Measurements from ENCODE around the gene REV3L.
A peak's percentile ranks its signal among the peaks of the same experiment; 100 is the strongest.
"Not testable (repeated sequence)": the region's sequence is repeated elsewhere in the genome, so short reads cannot be mapped to it uniquely, and the experiment has no call there.

Gene REV3L

DNA sequence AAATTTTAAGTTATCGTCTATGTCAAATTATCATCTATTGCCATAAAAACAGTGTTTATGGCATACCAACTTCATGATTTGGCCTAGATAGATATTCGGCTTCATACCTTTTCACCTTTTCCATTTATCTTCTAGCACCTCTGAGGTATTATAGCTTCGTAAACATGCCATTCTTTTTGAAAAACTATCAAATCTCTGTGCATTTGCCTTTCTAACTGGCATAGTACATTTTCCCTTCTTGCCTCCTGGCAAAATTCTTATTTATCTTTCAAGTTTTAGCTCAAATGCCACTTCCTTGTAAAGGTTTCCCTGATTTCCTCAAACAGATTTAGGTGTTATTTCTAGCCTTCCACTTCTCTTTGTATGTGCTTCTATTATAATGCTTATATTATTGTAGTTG, 7.0 kb upstream of the REV3L start:
- no peak for DNase-seq

- no peak for DNase-seq
Measured at GRCh38 chr6:111487661-111488060, 4.6 kb upstream of the REV3L start.

- DNase-seq = no peak
Measured at GRCh38 chr6:111486921-111487320, 3.9 kb upstream of the REV3L start.

GRCh38 chr6:111486475-111486874, 3.5 kb upstream of the REV3L start:
- DNase-seq = no peak

DNA sequence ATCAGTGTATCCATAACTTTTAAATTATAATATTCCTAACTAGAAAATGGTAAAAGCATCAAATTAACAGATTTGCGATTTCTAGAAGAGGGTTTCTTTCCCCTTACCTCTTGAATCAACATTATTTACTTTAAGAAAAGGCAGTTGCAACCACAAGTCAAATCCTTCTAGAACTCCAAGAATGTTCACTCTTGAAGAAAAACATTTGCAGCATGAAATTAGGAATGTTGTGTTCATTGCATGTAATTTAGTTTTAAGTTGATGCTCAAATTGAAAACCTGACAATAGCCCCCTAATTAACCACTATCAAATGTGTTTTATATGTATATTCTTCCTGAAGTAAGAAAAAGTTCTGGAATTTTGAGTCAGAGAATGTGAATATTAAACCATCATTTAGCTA, 2.3 kb upstream of the REV3L start:
- DNase-seq = no peak

GRCh38 chr6:111484633-111484930, 1.6 kb upstream of the REV3L start:
- DNase-seq = no peak

DNA sequence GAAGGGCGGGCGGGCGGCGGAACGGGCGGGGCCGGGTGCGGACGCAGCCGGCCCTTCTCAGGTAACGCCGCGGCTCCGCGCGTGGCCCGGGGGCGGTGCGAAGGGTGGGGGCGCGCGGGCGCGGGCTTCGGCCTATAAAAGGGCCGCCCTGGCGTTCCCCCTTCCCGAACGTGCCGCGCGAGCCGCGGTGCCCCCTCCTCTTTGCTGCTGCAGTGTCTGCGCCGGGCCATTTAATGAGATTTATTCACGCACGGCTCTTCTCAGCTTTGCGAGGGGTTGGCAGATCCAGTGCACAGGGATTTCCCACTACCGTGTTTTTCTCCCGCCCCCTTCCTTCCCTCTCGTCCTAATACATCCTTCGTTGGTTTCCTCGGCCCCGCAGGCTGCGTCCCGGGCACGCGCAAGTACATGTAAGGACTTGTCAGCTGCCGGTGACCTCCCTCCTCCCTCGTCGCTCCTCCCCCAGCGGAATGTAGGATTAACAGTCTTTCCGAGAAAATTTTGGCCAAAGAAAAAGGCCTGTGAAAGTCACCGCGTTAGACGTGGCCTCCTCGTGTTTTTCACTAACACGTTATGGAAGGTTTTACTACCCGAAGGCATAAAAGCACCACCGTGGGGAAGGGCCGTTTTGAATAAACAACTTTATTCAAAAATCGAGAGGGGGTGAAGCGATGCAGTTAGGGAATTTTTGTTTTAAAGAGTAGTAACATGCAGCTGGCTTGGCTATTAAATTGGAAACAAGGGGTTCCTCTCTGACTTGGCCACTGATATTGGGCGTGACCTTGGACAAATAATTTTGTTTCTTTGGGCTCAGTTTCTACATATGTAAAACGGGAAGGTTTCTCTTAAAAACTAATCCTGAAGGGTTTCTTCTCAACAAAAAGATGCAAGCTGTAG, 966 bp upstream of the REV3L start:
- peak; percentile 47 for DNase-seq

DNA sequence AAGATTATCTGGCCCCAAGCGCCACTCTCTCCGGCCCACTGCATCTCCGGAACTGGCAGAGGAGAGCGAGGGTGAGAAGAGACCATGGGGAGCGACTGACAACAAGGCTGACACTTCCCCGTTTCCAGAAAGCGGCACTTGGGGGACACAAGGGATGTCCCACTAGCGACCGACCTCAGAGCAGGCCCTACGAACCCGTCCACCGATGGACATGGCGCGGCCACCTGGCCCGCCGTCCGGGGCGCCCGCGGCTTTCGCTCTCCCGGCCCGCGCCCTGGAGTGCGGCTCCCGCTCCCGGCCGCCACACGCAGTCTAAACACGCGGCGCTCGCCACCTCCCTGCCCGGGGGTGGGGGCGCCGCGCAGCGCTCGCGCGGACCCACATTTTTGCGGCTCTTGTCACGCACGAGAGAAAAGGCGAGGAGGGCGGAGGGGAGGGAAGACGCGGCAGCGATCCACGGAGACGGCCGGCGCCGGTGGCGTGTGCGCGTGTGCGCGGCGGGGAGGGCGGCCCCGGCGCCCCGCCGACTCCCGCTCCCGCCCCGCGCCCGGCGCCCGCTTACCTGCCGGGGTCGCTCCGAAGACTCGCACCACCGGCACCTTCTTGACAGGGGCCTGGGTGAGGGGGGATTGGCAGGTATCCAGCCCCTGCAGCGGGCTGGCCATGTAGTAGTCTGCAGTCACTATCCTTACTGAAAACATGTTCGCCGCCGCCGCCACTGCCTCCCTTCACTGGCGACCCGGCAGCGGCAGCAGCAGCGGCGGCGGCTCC, 645 bp downstream of the REV3L start:
- DNase-seq = no peak

DNA sequence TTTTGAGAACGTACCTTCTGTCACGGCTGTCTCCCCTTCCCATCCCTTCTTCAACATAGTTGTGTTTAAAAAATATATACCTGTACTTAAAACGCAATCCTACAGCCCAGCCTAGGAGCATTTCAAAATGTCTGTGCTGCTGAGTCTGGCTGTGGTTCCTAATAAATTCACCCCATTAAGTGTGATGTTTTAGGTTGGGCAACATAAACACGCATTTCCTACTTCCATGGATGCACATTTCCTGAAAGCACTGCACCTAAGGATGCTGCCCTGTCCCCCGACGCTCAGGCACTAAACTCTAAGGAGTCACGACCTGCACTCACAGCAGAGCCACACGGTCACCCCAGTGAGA, 1.2 kb downstream of the REV3L start:
- DNase-seq = no peak

DNA sequence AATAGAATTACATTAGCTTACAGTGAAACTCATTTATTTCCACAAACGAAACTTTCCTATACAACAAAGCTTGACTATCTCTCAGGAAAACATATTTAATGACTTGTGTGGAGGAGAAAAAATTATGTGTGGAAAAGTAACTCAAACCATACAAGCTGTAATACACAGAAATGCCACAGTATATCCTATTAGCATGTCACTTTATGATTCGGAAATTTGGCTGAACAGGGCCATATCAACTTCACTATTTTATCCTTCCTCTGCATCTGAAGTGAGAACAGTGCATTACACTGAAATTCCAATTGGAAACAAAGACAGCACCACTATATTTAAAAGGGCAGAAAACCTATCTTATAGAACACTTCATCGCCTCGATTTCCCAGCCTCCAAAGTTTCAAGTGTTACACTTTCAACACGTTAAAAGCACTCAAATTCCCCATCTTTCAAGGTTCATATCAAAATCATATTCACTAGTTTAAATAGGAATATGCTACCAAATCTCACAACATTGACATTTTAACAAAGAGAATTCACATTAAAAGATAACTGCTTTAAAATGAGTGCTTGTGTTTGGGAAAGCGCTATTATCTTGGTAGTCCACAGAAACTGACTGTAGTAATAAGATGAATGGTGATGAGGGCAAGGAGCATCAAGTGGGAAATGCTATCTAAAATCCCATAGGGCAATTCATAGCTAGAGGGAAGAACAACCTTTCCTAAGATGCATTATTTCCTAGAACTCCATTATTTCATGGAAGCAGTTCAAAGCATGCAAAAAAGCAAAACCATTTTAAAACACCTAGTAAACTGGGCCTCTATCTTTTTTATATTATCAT, 1.8 kb downstream of the REV3L start:
- DNase-seq = no peak

- no peak for DNase-seq
Measured at GRCh38 chr6:111478749-111479148, 4.3 kb downstream of the REV3L start.

DNA sequence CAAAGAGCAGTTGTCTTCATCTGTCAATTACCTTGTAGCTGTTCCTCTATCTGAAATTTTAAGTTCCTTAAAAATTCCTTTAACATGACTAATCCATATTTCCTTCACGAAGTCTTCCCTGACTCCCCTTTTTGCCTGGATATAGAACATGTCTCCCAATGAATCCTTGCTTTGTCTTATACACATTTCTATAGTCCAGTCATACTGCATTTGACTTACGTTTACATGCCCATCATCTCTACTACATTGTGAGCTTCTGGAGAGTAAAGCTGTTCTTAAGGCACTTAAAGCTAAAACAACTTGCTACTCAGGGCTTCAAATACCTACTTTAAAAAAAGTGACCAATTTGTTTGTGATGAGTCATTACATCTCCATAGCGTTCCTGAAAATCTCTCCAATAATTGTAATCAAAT, 4.9 kb downstream of the REV3L start:
- DNase-seq = no peak

DNA sequence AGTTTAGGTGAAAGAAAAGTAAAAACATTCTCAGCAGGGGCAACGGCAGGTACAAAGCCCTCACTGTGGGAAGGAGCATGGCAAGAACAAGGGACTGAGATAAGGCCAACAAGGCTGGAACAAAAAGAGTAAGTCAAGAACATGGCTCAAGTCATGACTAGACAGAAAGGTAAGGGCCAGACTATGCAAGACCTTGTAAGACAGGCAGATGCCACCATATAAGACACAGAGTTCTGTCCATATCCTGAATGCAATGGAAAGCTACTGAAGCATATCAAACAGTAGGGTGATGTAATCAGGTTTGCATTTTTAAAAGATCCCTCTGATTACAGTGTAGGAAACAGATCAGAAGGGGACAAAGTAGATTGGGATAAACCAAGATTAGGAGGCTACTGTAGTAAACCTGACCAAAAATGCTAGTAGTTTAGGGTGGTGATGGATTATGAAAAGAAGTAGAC, 5.5 kb downstream of the REV3L start:
- no peak for DNase-seq

DNA sequence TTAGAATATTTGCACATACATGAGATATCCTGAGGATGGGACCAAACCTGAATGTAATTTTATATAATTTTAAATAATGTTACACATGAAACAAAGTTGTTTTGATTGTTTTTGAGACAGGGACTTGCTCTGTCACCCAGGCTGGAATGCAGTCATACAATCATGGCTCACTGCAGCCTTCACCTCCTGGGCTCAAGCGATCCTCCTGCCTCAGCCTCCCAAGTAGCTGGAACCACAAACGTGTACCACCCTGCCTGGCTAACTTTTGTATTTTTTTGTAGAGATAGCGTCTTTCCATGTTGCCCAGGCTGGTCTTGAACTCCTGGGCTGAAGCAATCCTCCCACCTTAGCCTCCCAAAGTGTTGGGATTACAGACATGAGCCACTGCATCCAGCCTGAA, 7.0 kb downstream of the REV3L start:
- not testable (repeated sequence) for DNase-seq

DNA sequence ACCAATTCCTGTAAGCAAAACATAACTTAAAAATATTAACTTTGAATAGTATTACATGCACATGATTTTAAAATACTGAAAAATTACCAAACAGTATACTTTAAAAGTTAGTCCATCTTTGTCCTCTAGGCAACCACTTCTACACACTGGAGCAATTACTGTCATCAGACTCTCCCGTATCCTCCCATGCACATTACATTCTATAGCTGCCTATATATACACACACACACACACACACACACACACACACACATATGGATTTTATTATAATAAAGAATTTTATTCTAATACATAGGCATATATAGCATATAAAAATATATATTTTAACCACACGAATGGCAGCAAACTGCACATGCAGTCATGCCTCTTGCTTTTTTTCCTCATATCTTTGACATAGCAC, 8.2 kb downstream of the REV3L start:
- no peak for DNase-seq

GRCh38 chr6:111474106-111474505, 8.9 kb downstream of the REV3L start:
- DNase-seq = no peak

GRCh38 chr6:111472933-111473435, 10.0 kb downstream of the REV3L start:
- no peak for DNase-seq

DNA sequence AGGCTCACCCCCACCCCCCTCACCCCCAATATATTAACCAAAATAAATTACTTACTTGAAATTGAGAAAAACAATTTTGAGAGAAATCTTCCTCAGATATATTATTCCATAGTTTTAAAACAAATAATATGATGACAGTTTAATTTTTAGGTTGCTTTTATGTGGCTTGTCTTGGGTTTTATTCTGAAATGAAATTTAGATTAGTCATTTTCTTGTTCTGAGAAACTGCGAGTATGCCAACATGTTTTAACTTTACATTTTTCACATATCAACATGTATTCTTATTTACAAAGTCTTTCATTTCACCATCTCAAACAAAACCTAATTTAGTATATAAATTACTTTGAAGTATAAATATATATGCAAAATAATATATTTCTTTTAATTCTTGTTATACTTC, 11.1 kb downstream of the REV3L start:
- DNase-seq = no peak

DNA sequence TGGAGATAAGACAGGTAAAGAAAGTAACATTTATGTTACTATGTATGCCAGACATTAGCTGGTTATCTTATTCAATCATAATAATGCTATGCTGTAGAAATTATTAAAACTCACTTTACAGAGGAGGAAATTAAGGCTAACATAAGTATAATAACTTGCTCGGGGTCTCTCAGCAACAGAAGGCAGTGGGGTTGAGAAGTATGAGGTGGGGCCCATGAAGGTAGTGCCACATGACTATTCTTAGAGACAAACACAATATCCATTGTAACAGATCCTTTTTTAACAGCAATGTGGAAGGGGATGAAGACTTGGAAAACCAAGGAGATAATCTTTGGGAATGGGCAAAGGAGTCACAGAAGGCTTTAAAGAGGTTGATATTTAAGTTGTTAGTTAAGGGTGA, 11.5 kb downstream of the REV3L start:
- no peak for DNase-seq

DNA sequence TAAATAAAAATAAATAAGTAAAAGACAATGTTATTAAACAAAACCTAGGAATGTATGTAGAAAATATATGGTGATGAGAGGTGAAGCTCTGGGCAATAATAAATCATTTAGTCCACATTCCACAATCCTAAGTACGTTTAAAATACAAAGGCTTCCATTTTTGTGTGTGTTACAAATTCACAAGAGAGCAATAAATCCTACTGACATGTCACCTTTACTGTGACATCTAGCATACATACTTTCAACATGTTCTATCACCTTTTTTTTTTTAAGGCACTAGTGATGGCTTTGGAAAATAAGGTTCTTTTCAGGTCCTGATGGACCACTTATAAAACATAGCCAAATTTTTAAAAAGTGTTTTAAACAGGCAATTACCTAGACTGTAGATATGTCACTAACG, 12.0 kb downstream of the REV3L start:
- no peak for DNase-seq

- no peak for DNase-seq
Measured at GRCh38 chr6:111469543-111469942, 13.5 kb downstream of the REV3L start.

DNA sequence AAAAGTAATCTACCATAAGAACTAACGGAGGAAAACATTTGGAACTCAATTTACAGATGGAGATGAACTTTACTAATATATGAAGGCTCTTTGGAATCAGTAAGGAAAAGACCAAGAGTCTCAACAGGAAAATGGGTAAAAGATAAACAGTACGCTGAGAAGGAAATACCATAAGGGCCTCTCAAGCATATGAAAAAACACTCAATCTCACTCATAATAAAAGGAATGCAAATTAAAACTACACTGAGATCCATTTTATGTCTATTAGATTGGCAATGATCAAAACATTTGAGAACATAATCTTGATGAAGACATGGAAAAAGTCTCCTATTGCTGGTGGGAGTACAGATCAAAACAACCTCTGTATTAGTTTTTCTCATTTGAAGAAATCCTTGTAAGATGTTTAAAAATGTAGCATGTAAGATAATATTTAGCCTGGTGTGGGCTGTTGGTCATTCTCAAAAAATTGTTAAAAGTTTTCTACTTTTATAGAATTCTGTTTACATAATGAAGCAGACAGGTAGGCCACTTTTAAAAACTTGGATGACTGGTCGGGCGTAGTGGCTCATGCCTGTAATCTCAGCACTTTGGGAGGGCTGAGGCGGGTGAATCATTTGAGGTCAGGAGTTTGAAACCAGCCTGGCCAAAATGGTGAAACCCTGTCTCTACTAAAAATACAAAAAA, 14.5 kb downstream of the REV3L start:
- no peak for DNase-seq

- DNase-seq = no peak
Measured at GRCh38 chr6:111464184-111464583, 18.8 kb downstream of the REV3L start.
